ENCODE measurements around the gene CAMK1D. TPM values are rescaled to one million over a fixed set of nuclear protein-coding genes. Genes with fewer than 3 reads are reported as not detected.

The CAMK1D gene
- total RNA-seq, 1 experiment from 2014 or later = 6.0 TPM

GRCh38 chr10:12430406-12430982 is 81.1 kb downstream of the CAMK1D start:
- no peak for TF ChIP-seq EZH2 (IDR thresholded peaks at IDR 0.05; ENCODE audit: low read depth)
- TF ChIP-seq CTCF (conservative IDR thresholded peaks at IDR 0.05) = no peak
- intact Hi-C loops (cut with micrococcal nuclease; ENCODE audit: unreplicated experiment) = no loop called here
- Histone ChIP-seq H3K9me2 (ENCODE audit: insufficient read depth) (no peaks in the 10 kb centered on the region), H4K20me1 (ENCODE audit: insufficient read depth) (no peaks in the 10 kb centered on the region), H3K4me2 (no peak overlapping the region), H3K9me3 (ENCODE audit: insufficient read depth, low read depth) (no peaks in the 10 kb centered on the region), H3F3A (ENCODE audit: insufficient read depth, low read depth) (peaks cover 17% of the 10 kb centered on the region; the same call in 1 of the 2 replicates), H3K27me3 (ENCODE audit: insufficient read depth, low read depth) (no peaks in the 10 kb centered on the region), H3K4me3 (no peak overlapping the region), H3K36me3 (ENCODE audit: low read depth) (no peaks in the 10 kb centered on the region), H3K27ac (no peak overlapping the region), H3K4me1 (replicated peaks; ENCODE audit: insufficient read depth) (peaks cover 18% of the 10 kb centered on the region), H2AFZ (no peak overlapping the region), H3K79me2 (ENCODE audit: low read depth) (no peaks in the 10 kb centered on the region)
- CTCF ChIA-PET = no interaction called here
- POLR2A ChIA-PET (ENCODE audit: unreplicated experiment) = no interaction called here
- DNase-seq = no peak
- BruUV-seq (replicated peaks) = no TSS peak

GRCh38 chr10:12431151-12432101 is 82.1 kb downstream of the CAMK1D start:
- Histone ChIP-seq H3K27me3 (ENCODE audit: insufficient read depth, low read depth) (no peaks in the 10 kb centered on the region), H3F3A (ENCODE audit: insufficient read depth, low read depth) (peaks cover 24% of the 10 kb centered on the region), H4K20me1 (ENCODE audit: insufficient read depth) (no peaks in the 10 kb centered on the region), H3K4me3 (no peak overlapping the region), H3K9me3 (ENCODE audit: insufficient read depth, low read depth) (no peaks in the 10 kb centered on the region), H3K79me2 (ENCODE audit: low read depth) (0 out of 2 replicates have a peak, but pooled peaks cover 1% of the 10 kb centered on the region), H3K9me2 (ENCODE audit: insufficient read depth) (no peaks in the 10 kb centered on the region), H3K4me1 (replicated peaks; ENCODE audit: insufficient read depth) (peaks cover 27% of the 10 kb centered on the region), H3K27ac (no peak overlapping the region), H3K36me3 (ENCODE audit: low read depth) (no peaks in the 10 kb centered on the region), H2AFZ (no peak overlapping the region), H3K4me2 (no peak overlapping the region)
- intact Hi-C loops (cut with micrococcal nuclease; ENCODE audit: unreplicated experiment) = no loop called here
- TF ChIP-seq CTCF (conservative IDR thresholded peaks at IDR 0.05) = no peak
- TF ChIP-seq EZH2 (IDR thresholded peaks at IDR 0.05; ENCODE audit: low read depth) = no peak
- ChIA-PET POLR2A (ENCODE audit: unreplicated experiment) (no interaction called here), CTCF (no interaction called here)
- no TSS peak for BruUV-seq (replicated peaks)
- DNase-seq = no peak

GRCh38 chr10:12432402-12433189 is 83.2 kb downstream of the CAMK1D start:
- DNase-seq = no peak
- Histone ChIP-seq H3K4me3 (no peak overlapping the region), H3K79me2 (ENCODE audit: low read depth) (0 out of 2 replicates have a peak, but pooled peaks cover 7% of the 10 kb centered on the region), H3K4me2 (no peak overlapping the region), H3K4me1 (replicated peaks; ENCODE audit: insufficient read depth) (peaks cover 33% of the 10 kb centered on the region), H4K20me1 (ENCODE audit: insufficient read depth) (no peaks in the 10 kb centered on the region), H2AFZ (no peak overlapping the region), H3K9me2 (ENCODE audit: insufficient read depth) (no peaks in the 10 kb centered on the region), H3K36me3 (ENCODE audit: low read depth) (no peaks in the 10 kb centered on the region), H3K27me3 (ENCODE audit: insufficient read depth, low read depth) (no peaks in the 10 kb centered on the region), H3K9me3 (ENCODE audit: insufficient read depth, low read depth) (no peaks in the 10 kb centered on the region), H3F3A (ENCODE audit: insufficient read depth, low read depth) (peaks cover 24% of the 10 kb centered on the region), H3K27ac (no peak overlapping the region)
- intact Hi-C loops (cut with micrococcal nuclease; ENCODE audit: unreplicated experiment) = no loop called here
- no TSS peak for BruUV-seq (replicated peaks)
- CTCF ChIA-PET = no interaction called here
- POLR2A ChIA-PET (ENCODE audit: unreplicated experiment) = no interaction called here
- no peak for TF ChIP-seq CTCF (conservative IDR thresholded peaks at IDR 0.05)
- TF ChIP-seq EZH2 (IDR thresholded peaks at IDR 0.05; ENCODE audit: low read depth) = no peak

All from PC-9 (cell line).